Measurements from ENCODE around the gene C7orf57.

C7orf57 gene

GRCh38 chr7:48011951-48012350 is 23.4 kb upstream of the C7orf57 start:
- TF ChIP-seq, protein P1, sequence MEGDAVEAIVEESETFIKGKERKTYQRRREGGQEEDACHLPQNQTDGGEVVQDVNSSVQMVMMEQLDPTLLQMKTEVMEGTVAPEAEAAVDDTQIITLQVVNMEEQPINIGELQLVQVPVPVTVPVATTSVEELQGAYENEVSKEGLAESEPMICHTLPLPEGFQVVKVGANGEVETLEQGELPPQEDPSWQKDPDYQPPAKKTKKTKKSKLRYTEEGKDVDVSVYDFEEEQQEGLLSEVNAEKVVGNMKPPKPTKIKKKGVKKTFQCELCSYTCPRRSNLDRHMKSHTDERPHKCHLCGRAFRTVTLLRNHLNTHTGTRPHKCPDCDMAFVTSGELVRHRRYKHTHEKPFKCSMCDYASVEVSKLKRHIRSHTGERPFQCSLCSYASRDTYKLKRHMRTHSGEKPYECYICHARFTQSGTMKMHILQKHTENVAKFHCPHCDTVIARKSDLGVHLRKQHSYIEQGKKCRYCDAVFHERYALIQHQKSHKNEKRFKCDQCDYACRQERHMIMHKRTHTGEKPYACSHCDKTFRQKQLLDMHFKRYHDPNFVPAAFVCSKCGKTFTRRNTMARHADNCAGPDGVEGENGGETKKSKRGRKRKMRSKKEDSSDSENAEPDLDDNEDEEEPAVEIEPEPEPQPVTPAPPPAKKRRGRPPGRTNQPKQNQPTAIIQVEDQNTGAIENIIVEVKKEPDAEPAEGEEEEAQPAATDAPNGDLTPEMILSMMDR (IDR thresholded peaks at IDR 0.05; ENCODE audit: extremely low read depth, missing control alignments): no peak
- DNase-seq (ENCODE audit: low spot score): no peak

- no peak for DNase-seq (ENCODE audit: low spot score)
- TF ChIP-seq, protein P1 (IDR thresholded peaks at IDR 0.05; ENCODE audit: extremely low read depth, missing control alignments): no peak
These were observed 18.7 kb upstream of the C7orf57 start for GRCh38 chr7:48016641-48017040.

GRCh38 chr7:48017674-48018073 is 17.7 kb upstream of the C7orf57 start:
- no peak for DNase-seq (ENCODE audit: low spot score)
- TF ChIP-seq, protein P1 (IDR thresholded peaks at IDR 0.05; ENCODE audit: extremely low read depth, missing control alignments): no peak

DNA sequence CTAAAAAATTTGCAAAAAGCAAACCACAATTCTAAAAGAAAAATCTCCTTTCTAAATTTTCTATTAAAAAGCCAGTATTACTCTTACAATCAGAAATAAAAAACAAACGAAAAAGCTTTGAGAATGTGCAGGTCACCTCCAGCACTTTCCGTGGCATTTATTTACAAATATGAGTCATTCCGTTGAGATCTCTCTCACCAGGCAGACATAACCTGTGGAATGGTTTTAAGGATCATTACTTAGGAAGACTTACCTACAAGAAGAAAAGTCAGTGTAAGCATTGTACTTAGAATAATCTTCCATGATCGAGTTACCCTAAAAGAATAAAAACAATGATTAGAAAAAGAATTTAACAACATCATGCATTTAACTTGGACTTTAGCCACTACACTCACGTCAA is 9.7 kb upstream of the C7orf57 start:
- no peak for DNase-seq (ENCODE audit: low spot score)
- TF ChIP-seq, protein P1 (IDR thresholded peaks at IDR 0.05; ENCODE audit: extremely low read depth, missing control alignments): no peak

DNA sequence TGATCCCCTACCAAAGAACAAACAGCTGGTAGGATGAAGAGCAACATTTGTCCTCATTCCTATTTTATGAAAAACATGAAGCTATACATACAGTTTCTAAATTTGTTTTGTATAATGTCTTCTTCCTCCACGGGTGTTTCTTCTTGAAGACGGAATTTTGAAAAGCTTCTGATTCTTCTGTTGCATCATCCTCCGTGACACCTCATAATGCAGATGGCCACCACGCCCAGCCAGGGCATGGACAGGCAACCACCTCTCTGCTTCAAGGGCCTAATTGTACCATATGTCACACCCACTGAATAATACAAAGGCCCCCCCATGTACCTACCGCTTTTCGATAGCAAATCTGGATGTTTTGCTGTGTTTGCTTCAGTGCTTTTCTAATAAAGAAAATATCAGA is 6.4 kb upstream of the C7orf57 start, which contains the start of gene SUN3:
TSS of gene SUN3 (minus strand) at position 170 of the 400 bp plus-strand sequence. CDS start at position 1, 169 bp downstream.
- no peak for DNase-seq (ENCODE audit: low spot score)
- TF ChIP-seq, protein P1 (IDR thresholded peaks at IDR 0.05; ENCODE audit: extremely low read depth, missing control alignments): no peak

DNA sequence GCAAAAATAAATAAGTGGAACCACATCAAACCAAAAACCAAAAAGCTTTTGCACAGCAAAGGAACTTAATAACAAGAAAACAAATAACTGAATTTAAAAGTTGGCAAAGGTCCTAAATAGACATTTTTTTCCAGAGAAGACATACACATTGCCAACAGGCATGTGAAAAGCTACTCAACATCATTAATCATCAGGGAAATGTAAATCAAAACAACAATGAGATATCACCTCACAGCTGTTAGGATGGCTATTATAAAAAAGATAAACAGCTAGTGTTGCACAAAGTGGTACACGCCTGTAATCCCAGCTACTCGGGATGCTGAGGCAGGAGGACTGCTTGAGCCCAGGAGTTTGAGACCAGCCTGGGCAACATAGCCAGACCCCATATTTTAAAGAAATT is 4.2 kb upstream of the C7orf57 start:
- DNase-seq (ENCODE audit: low spot score): no peak
- TF ChIP-seq, protein P1 (IDR thresholded peaks at IDR 0.05; ENCODE audit: extremely low read depth, missing control alignments): no peak

DNA sequence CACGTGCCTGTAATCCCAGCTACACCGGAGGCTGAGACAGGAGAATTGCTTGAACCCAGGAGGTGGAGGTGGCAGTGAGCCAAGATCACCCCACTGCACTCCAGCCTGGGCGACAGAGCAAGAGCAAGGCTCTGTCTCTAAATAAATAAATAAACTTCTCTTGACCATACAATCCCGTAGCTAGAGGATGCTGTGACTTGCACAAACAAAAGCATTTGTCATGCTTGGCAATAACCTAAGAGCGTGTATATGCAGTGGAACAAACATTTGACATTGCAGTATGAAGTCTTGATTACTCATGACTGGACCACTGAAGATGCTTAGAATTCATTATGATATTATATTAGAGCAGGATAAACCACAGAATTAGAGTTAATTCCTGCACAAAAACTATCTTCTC is 1.4 kb upstream of the C7orf57 start:
- TF ChIP-seq, protein P1 (IDR thresholded peaks at IDR 0.05; ENCODE audit: extremely low read depth, missing control alignments): no peak
- no peak for DNase-seq (ENCODE audit: low spot score)

Data from GM20000 (cell line).